ENCODE data around the gene NAA10.

The NAA10 gene

DNA sequence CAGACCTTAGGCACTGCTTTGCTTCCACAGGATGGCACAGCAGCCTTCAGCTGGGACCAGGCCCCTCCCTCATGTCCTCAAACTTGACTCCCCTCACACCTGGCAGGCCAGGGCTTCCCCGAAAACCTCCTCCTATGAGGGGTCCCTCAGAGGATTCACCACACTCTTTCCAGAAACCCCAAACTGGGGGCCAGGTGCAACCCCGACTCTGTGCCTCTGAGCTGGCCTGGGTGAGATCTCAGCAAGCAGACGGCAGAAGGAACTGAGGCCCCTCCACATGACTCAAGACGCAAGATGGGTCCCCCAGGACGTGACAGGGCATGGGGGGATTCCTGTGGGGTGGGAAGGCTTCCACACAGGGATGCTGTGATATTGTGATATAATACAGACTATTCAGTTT lies 30.6 kb upstream of the NAA10 start:
- no peak for DNase-seq (ENCODE audit: low read depth)
- no peak overlapping the region for H3K4me3 ChIP-seq (ENCODE audit: low read length)
- TF ChIP-seq CTCF (conservative IDR thresholded peaks at IDR 0.05; ENCODE audit: low read length): no peak

- no peak for TF ChIP-seq CTCF (conservative IDR thresholded peaks at IDR 0.05; ENCODE audit: low read length)
- no peak for DNase-seq (ENCODE audit: low read depth)
- H3K4me3 ChIP-seq (ENCODE audit: low read length): no peak overlapping the region
These were observed 29.3 kb upstream of the NAA10 start for GRCh38 chrX:153964105-153964504.

- no peak for TF ChIP-seq CTCF (conservative IDR thresholded peaks at IDR 0.05; ENCODE audit: low read length)
- no peak overlapping the region for H3K4me3 ChIP-seq (ENCODE audit: low read length)
- DNase-seq (ENCODE audit: low read depth): no peak
These were observed 28.7 kb upstream of the NAA10 start for GRCh38 chrX:153963546-153963945.

DNA sequence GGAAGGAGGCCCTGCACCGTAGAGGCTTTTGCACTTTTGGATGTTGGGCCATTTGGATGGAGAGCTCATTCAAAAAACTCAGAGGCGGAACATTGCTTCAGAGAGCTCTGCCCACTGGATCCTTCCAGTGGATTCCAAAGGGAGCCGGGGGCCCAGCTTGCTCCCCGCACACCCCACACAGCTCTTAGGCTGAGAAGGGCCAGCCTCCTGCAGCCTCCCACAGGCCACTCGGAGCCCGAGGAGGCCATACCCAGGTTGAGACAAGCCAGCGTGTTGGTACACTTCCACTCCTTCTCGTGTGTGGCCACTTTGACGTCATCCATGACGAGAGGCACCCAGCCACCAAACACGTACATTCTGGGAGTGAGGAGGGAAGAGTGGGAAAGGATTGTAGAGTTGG lies 26.5 kb upstream of the NAA10 start:
- TF ChIP-seq CTCF (conservative IDR thresholded peaks at IDR 0.05; ENCODE audit: low read length): no peak
- DNase-seq (ENCODE audit: low read depth): no peak

DNA sequence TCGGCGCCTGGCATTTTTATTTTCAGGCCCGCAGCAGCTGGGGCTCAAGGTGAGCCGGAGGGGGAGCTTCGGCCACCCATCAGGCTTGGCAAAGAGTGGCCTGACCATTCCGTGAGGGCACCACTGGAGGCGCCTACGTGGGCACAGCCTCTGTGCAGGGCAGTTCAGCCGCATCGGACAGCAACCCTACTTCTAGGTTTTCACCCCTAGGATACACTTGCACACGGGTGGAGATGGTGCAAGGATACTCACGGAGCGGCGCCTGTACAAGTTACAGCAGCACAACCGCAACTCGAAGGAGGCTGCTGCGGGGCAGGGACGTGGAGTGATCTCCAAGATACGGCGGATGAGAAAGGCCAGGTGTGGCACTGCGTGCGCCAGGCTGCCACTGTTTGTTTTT lies 25.9 kb upstream of the NAA10 start:
- DNase-seq (ENCODE audit: low read depth): no peak
- no peak for TF ChIP-seq CTCF (conservative IDR thresholded peaks at IDR 0.05; ENCODE audit: low read length)
- H3K4me3 ChIP-seq (ENCODE audit: low read length): no peak overlapping the region

More for the DNA sequence above, 26.5 kb upstream of the NAA10 start:
- H3K4me3 ChIP-seq (ENCODE audit: low read length): no peak overlapping the region

DNA sequence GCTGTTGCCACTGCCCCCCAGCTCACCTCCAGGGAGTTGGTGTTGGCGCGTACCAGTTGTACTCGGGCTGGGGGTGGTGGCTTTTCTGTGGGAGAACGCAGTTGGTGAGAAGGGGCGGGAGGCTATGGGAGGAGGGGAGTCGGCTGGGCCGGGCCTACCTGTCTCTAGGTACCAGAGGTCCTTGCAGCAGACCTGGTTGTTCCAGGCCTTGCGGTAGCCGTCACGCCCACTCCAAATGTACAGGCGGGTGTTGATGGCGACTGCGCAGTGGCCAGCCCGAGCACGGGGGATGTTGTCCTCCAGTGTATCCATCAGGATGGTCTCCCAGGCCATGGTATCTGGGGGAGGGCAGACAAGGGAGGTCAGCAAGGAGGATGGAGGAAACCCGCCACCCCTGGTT lies 25.2 kb upstream of the NAA10 start:
- DNase-seq (ENCODE audit: low read depth): no peak
- no peak overlapping the region for H3K4me3 ChIP-seq (ENCODE audit: low read length)
- TF ChIP-seq CTCF (conservative IDR thresholded peaks at IDR 0.05; ENCODE audit: low read length): no peak

- TF ChIP-seq CTCF (conservative IDR thresholded peaks at IDR 0.05; ENCODE audit: low read length): no peak
- DNase-seq (ENCODE audit: low read depth): no peak
- no peak overlapping the region for H3K4me3 ChIP-seq (ENCODE audit: low read length)
These were observed 24.8 kb upstream of the NAA10 start for GRCh38 chrX:153959649-153960048.

All from AG10803 (cell line).